H1 (cell line): Measurements from ENCODE around the gene CREBBP. TPM values are rescaled to one million over a fixed set of nuclear protein-coding genes. Genes with fewer than 3 reads are reported as not detected.

Source experiments
- SP2 ChIP-seq: IDR thresholded peaks from 2 replicates; pipeline ENCODE4 v1.6.1; 2012; ENCODE audit warnings: mild to moderate bottlenecking, low read length, inconsistent platforms
- polyA plus RNA-seq, 7 experiments: library from polyadenylated mRNA; depleted of rRNA in 3 of 7; stranded (reverse) in 5 of 7; unstranded in 2 of 7; fragments of >200 nt in 5 of 7; fragments of 200-250 nt in 2 of 7; gene quantifications; 1 replicate in 5 of 7; 2 replicates in 1 of 7; 4 replicates in 1 of 7; pipeline versions ENCODE4 v1.2.1 to v1.2.3, GENCODE V29; 2011 to 2013; ENCODE audit warnings: missing spikeins in 2 of 7, mixed read lengths in 2 of 7
- total RNA-seq: library from RNA; stranded (reverse); fragmentation: NEBNext Ultra II Directional; extraction: Animal tissue kit (Norgen Biotek cat#: 25700); gene quantifications from 2 replicates; pipeline ENCODE4 v1.2.1, GENCODE V29; 2021

Gene CREBBP
- total and polyA plus RNA-seq, 2 of the 8 experiments (the other 6 are each of a cell fraction or from before 2014, with no cell fraction given): 10.0 to 60.1 TPM

DNA sequence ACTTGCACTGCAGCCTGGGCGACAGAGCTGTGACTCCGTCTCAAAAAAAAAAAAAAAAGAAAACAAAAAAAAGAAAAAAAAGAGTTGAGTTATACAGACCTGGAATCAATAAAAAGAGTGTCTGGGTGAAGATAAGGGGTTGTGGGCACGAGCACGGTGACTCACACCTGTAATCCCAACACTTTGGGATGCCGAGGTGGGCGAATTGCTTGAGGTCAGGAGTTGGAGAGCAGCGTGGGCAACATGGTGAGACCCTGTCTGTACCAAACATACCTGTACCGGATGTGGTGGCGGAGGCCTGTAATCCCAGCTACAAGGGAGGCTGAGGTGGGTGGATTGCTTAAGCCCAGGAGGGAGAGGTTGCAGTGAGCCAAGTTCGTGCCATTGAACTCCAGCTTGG is 161.9 kb downstream of the CREBBP start (continued):
- no peak for TF ChIP-seq SP2
